ENCODE results near the gene UAP1L1.
"Not testable (repeated sequence)": the region's sequence is repeated elsewhere in the genome, so short reads cannot be mapped to it uniquely, and the experiment has no call there.

Gene UAP1L1

DNA sequence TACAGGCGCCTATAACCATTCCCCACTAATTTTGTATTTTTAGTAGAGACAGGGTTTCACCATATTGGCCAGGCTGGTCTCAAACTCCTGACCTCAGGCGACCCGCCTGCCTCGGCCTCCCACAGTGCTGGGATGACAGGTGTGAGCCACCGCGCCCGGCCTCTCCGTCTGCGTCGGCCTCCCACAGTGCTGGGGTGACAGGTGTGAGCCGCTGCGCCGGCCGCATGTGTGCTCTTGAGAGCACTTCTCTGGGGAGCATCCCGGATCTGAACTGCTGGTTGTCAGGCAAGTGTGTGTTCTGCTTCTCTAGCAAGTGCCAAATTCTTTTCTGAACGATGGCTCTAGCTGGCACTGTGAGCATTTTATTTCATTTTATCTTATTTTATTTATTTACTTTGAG is 19.8 kb upstream of the UAP1L1 start:
- no peak for DNase-seq

GRCh38 chr9:137058521-137059234 is 18.6 kb upstream of the UAP1L1 start:
- DNase-seq, result no peak

GRCh38 chr9:137062384-137062783 is 14.9 kb upstream of the UAP1L1 start:
- no peak for DNase-seq

- DNase-seq, result not testable (repeated sequence)
These were observed 14.5 kb upstream of the UAP1L1 start for GRCh38 chr9:137062798-137063197.

DNA sequence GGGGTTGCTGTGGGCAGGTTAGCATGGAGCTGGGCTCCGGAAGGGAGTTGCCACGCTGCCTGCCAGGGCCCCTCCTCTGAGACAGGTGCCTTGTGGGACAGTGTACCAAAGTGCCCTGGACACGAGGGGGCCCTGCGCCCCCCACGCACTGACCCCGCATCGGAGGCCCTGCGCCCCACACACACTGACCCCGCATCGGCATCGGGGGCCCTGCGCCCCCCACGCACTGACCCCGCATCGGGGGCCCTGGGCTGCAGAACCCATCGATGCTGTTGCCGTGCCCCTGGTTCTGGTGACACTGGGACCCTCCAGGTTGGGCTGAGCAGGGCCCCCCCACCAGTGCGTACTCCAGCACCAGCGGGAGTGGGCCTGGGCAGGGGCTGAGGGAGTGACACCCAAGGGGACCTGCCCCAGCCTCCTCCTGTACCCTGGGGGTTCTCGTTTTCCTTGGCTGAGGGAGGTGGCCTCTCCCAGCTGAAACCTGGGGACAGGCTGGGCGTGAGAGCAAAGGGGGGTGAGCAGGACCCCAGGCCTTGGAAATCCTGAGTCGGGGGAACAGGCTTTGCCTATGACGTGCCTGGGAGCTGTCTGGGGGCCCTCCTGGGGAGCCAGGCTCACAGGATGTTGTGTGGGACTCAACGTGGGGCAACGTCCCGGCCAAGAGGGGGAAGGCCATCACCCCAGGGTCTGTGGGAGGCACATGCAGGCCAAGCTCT is 13.8 kb upstream of the UAP1L1 start:
- DNase-seq, result no peak

- peak; percentile 50 for DNase-seq
These were observed 13.1 kb upstream of the UAP1L1 start for GRCh38 chr9:137064027-137064879.

DNA sequence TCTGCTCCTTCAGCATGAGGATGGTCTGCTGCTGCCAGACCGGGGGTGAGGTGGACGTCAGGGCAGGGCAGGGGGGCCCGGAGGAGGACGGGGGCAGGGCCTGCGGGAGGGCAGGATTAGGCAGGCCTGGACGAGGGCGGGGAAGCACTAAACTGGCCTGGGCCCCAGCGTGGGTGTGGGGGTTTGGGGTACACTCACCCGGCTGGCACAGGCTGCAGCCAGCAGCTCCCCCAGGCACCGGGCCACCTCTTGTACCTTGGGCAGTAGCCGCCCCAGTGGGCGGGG is 12.5 kb upstream of the UAP1L1 start:
- no peak for DNase-seq

- DNase-seq, result no peak
These were observed 11.9 kb upstream of the UAP1L1 start for GRCh38 chr9:137065336-137065967.

GRCh38 chr9:137066096-137066861 is 11.0 kb upstream of the UAP1L1 start:
- no peak for DNase-seq

- peak; percentile 77 for DNase-seq
These were observed 9.3 kb upstream of the UAP1L1 start for GRCh38 chr9:137067860-137068538.

- DNase-seq, result no peak
These were observed 8.5 kb upstream of the UAP1L1 start for GRCh38 chr9:137068539-137069507.

DNA sequence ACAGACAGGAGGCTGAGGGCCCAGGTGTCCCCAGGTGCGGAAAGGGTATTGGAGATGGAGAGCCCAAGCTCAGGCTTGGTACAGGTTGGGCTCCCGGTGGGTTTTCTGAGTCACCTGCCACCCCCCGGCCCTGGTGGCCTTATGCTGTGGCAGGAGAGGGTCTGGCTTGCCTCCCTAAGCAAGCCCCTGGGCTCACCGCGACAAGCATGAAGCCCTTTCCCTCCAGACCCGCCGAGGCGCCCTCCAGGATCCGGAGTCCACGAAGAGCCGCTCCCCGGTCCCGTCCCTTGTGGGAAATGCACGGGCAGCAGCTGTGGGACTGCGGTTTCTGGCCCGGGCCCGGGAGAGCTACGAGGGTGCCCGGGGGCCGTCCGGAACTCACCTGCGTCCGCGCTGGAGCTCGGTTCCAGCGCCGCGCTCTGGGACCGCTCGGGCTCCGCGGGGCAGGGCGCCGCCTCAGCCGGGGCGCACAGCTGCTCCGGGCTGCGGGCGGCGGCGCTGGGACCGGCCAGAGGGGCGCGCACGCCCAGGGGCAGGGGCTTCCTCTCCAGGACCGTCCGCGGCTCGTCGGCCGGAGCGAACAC is 7.7 kb upstream of the UAP1L1 start:
- no peak for DNase-seq

DNA sequence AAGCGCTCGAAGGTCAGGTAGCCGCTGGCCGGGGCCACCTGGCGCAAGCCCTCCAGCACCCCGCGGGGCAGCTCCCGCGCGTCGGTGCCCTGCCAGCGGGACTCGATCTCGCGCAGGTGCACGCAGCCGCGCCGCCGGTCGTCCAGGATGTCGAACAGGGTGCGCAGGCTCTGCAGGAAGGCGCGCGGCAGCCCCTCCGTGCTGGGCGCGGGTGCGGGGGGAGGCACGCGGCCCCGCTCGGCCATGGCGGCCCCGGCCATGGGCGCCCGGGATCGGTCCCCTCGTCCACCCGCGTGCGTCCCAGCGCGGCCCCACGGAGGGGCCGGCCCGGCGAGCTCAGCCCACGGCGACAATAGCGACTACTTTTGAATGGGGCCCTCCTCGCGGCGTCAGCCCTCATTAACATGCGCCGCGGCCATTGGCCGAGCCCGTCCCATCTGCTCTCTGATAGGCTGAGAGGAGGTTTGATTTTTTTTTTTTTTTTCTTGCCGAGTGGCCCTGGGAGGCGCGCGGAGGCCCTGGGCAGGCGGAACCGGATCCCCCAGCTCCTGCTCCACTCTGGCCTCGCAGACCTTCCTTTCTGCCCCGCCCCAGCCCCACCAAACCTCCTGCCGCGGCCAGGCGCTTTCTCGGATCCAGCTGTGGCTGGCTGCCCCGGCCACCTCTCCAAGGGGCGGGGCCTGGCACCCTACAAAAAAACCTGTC is 7.0 kb upstream of the UAP1L1 start, which contains the start of gene SAPCD2:
SAPCD2 (minus strand) TSS at position 357 of the 705 bp plus-strand sequence; CDS start at position 260, 97 bp downstream.
- DNase-seq, result peak; percentile 93

DNA sequence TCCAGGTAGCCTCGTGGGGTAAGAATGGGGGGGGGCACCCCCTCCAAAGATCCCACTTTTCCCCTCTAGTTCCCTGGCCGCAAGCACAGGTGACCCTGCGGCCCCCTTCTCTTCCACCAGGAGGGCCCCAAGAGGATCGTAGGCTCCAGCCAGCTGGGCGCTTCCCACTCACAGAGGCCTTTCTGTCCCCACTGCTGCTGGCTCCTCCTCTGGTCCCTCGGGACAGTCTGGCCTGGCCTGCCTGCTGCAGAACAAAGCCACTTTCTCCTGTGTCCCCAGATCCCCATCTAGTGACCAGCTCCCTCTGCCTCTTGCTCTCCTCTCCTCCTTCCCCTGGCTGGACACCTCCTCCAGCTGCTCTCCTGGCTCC is 6.4 kb upstream of the UAP1L1 start:
- DNase-seq, result peak; percentile 14

GRCh38 chr9:137071282-137071681 is 6.0 kb upstream of the UAP1L1 start:
- DNase-seq, result no peak

DNA sequence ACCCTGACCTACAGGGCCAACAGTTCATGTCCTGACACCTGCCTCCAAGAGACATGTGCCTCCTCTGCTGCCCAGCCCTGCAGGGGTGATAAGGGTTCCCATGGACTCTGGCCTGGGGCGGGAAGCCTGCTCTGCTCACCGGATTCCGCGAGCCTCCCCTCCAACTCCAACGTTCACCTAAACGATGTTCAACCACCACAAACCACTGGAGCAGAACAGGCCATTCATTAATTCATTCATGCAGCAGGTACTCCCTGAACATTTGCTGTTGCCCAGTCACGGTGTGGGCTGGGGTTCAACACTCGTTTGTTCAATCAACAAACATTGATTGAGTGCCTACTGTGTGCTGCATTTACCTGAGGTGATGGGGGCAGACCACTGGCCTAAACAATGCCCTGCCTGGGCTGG is 3.3 kb upstream of the UAP1L1 start:
- no peak for DNase-seq

DNA sequence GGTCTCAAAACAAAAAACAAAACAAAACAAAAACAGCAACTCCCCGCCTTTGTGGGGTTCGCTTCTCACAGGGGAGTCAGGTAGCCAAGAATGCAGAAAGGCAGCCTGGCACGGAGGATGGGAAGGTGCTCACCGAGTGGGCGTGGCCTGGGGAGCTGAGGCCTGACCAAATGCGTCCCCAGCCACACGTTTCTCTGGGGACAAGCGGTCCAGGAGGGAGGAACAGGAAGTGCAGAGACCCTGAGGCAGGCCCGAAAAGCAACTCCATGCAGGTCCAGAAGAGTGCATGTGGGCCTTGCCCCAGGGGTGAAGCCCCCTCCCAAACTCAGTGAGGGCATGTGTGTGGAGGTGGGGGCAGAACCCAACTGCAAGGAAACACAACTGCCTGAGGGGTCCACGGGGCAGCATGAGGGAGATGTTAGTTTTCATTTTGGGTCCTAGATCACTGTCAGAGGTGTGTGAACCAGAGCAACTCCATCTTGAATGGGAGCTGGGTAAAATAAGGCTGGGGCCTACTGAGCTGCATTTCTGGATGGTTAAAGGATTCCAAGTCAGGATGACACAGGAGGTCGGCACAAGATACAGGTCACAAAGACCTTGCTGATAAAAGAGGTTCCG is 2.6 kb upstream of the UAP1L1 start:
- DNase-seq, result no peak

GRCh38 chr9:137075275-137075775 is 2.0 kb upstream of the UAP1L1 start:
- peak; percentile 41 for DNase-seq

DNA sequence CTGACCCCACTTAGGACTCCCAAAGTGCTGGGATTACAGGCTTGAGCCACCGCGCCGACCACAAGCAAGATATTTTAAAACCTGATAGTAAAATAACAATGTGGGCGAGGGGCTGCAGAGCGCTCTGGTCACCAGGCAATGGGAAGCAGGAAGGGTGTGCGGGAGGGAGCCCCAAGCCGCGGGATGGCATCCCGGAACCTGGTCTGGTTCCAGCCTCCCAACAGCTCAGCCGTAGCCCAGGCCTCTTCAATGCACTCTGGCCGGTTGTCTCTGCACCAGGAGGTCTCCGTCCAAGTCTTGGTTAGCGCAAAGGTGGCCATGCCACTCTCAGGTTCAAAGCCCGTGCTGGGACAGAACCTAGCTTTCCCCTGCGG is 694 bp upstream of the UAP1L1 start:
- no peak for DNase-seq

Data from inflammatory macrophage treated with lipopolysaccharide for 4 hours (primary cell).